ENCODE data around the gene JSRP1. TPM values are rescaled to one million over a fixed set of nuclear protein-coding genes. Genes with fewer than 3 reads are reported as not detected.

The JSRP1 gene
- total and polyA plus RNA-seq, 2 experiments from 2014 or later: 2.4 to 3.1 TPM

GRCh38 chr19:2216361-2217225 lies 39.6 kb downstream of the JSRP1 start:
- peaks cover 2% of the 10 kb centered on the region; the same call in 2 of the 3 replicates for H3K4me1 Mint-ChIP-seq
- Histone ChIP-seq H3K27me3 (ENCODE audit: insufficient read depth) (no peaks in the 10 kb centered on the region), H3K36me3 (ENCODE audit: insufficient read depth) (peaks cover 12% of the 10 kb centered on the region; the same call in 1 of the 2 replicates), H3K4me2 (no peak overlapping the region), H3K4me3 (no peak overlapping the region), H3K79me2 (replicated peaks; ENCODE audit: insufficient read depth) (no peaks in the 10 kb centered on the region), H3K4me1 (ENCODE audit: insufficient read depth) (no peaks in the 10 kb centered on the region), H4K20me1 (replicated peaks; ENCODE audit: insufficient read depth) (0 out of 2 replicates have a peak, but pooled peaks cover 4% of the 10 kb centered on the region), H3K27ac (ENCODE audit: low read depth) (peak overlapping the region; percentile 19; the same call in 1 of the 2 replicates), H3K9me2 (ENCODE audit: insufficient read depth) (no peaks in the 10 kb centered on the region), H2AFZ (no peak overlapping the region), H3F3A (replicated peaks; ENCODE audit: low read depth) (0 out of 2 replicates have a peak, but pooled peaks cover 6% of the 10 kb centered on the region)
- ATAC-seq (no peak), DNase-seq (ENCODE audit: low spot score) (no peak)
- H3K27ac Mint-ChIP-seq: no peak overlapping the region; the same call in 1 of the 2 replicates
- H3K9me3 Mint-ChIP-seq: no peaks in the 10 kb centered on the region; the same call in 2 of the 3 replicates
- no peak for TF ChIP-seq CREB1 (CRISPR knock-in tag; IDR thresholded peaks at IDR 0.05; ENCODE audit: low read depth)
- peaks cover 10% of the 10 kb centered on the region for H3K27me3 Mint-ChIP-seq (ENCODE audit: insufficient read depth, low read depth, poor library complexity)
- peaks cover 47% of the 10 kb centered on the region for H3K36me3 Mint-ChIP-seq (ENCODE audit: low read depth)
- H3K4me3 Mint-ChIP-seq: no peak overlapping the region

DNA sequence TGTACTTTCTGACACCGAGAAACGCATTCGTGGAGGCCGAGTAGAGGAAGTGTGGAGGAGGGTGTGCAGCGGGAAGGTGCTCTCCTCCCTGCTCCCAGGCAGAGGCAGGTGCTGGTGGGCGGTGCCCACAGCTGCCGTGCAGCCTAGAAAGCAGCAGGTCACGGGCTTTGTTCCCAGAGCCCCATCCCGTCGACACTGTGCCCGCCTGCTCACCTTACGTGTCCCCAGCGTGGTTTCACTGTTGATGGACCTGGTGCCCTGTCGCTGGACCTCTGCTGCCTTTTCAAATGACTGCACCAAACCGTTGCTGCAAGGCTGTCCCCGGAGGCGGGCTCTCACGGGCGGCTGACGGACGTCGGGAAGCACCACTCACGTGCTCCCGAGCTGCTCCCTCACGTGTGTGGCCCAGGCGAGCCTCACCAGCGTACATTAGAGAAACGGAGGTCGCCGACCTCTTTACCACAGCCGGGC lies 40.9 kb downstream of the JSRP1 start:
- Histone ChIP-seq H3K27ac (ENCODE audit: low read depth) (no peak overlapping the region; the same call in 1 of the 2 replicates), H3K79me2 (replicated peaks; ENCODE audit: insufficient read depth) (no peaks in the 10 kb centered on the region), H4K20me1 (replicated peaks; ENCODE audit: insufficient read depth) (0 out of 2 replicates have a peak, but pooled peaks cover 4% of the 10 kb centered on the region), H3K36me3 (ENCODE audit: insufficient read depth) (peaks cover 12% of the 10 kb centered on the region; the same call in 1 of the 2 replicates), H3K9me2 (ENCODE audit: insufficient read depth) (no peaks in the 10 kb centered on the region), H3K4me2 (no peak overlapping the region), H2AFZ (no peak overlapping the region), H3F3A (replicated peaks; ENCODE audit: low read depth) (0 out of 2 replicates have a peak, but pooled peaks cover 3% of the 10 kb centered on the region), H3K4me3 (no peak overlapping the region), H3K27me3 (ENCODE audit: insufficient read depth) (no peaks in the 10 kb centered on the region), H3K4me1 (ENCODE audit: insufficient read depth) (no peaks in the 10 kb centered on the region)
- peaks cover 3% of the 10 kb centered on the region; the same call in 2 of the 3 replicates for H3K4me1 Mint-ChIP-seq
- H3K36me3 Mint-ChIP-seq (ENCODE audit: low read depth): peaks cover 54% of the 10 kb centered on the region
- DNase-seq (ENCODE audit: low spot score) (peak; percentile 47), ATAC-seq (peak; percentile 74)
- peak overlapping the region; percentile 62 for H3K27ac Mint-ChIP-seq
- H3K27me3 Mint-ChIP-seq (ENCODE audit: insufficient read depth, low read depth, poor library complexity): peaks cover 10% of the 10 kb centered on the region
- no peak overlapping the region for H3K4me3 Mint-ChIP-seq
- H3K9me3 Mint-ChIP-seq: no peaks in the 10 kb centered on the region; the same call in 2 of the 3 replicates
- TF ChIP-seq NANOG (IDR thresholded peaks at IDR 0.05; ENCODE audit: borderline replicate concordance): no peak
- TF ChIP-seq JUNB (IDR thresholded peaks at IDR 0.05; ENCODE audit: unreplicated experiment): no peak
- TF ChIP-seq ZNF462 (CRISPR knock-in tag; IDR thresholded peaks at IDR 0.05): no peak
- TF ChIP-seq EZH2 (IDR thresholded peaks at IDR 0.05; ENCODE audit: low read depth, unreplicated experiment): no peak
- TF ChIP-seq ZNF331 (CRISPR knock-in tag; IDR thresholded peaks at IDR 0.05; ENCODE audit: low read depth): no peak
- TF ChIP-seq POLR2AphosphoS5 (IDR thresholded peaks at IDR 0.05; ENCODE audit: low read depth): no peak
- TF ChIP-seq EZH2phosphoT487 (IDR thresholded peaks at IDR 0.05; ENCODE audit: unreplicated experiment): no peak
- TF ChIP-seq REST (IDR thresholded peaks at IDR 0.05; ENCODE audit: unreplicated experiment): no peak
- TF ChIP-seq CREB1 (CRISPR knock-in tag; IDR thresholded peaks at IDR 0.05; ENCODE audit: low read depth): no peak

All from GM23338 (cell line).